IMR-90 (cell line): ENCODE measurements around the gene SLC51A. TPM values are rescaled to one million over a fixed set of nuclear protein-coding genes. Genes with fewer than 3 reads are reported as not detected.

Experiments used
- ATAC-seq: fragments of 200-7000 bp; cut with Tn5 transposase; 2 replicates; pipeline ENCODE4 v1.9.1; 2020; ENCODE audit warnings: low read depth, mild to moderate bottlenecking, moderate library complexity
- BruUV-seq: library from RNA; stranded (reverse); fragments of 400-500 nt; replicated peaks from 2 replicates; lab custom pipeline; 2021; lab: Mats Ljungman, UMichigan
- CTCF ChIA-PET: fragments of 300-600 bp; formaldehyde crosslinking; extraction: SDS; loops from one replicate; lab custom pipeline; 2021; ENCODE audit warnings: antibody characterized with exemption; lab: Yijun Ruan, JAX
- POLR2A ChIA-PET: fragments of 300-600 bp; sonication (Branson Sonifier 250); formaldehyde crosslinking; loops from one replicate; lab custom pipeline; 2022; ENCODE audit warnings: antibody characterized with exemption; ENCODE audit not compliant: unreplicated experiment; lab: Charles Lee
- DNase-seq: peaks from one replicate; pipeline ENCODE4 v3.0.0; 2013
- H2AFZ ChIP-seq: replicated peaks from 2 replicates; pipeline ENCODE3; 2013; ENCODE audit warnings: low read length, mild to moderate bottlenecking; ENCODE audit not compliant: poor library complexity
- H2AK5ac ChIP-seq: 2 replicates; pipeline ENCODE4 v1.6.1; 2013; ENCODE audit warnings: low read depth, low read length, inconsistent platforms
- H2AK9ac ChIP-seq: replicated peaks from 2 replicates; pipeline ENCODE3; 2013; ENCODE audit warnings: mild to moderate bottlenecking, low read depth, low read length, moderate library complexity; ENCODE audit not compliant: poor library complexity
- H2BK120ac ChIP-seq: 2 replicates; pipeline ENCODE4 v1.6.1; 2013; ENCODE audit warnings: low read depth, low read length, inconsistent platforms
- H2BK15ac ChIP-seq: 3 replicates; pipeline ENCODE4 v1.6.1; 2013; ENCODE audit warnings: low read depth, low read length, inconsistent platforms
- H2BK20ac ChIP-seq: 2 replicates; pipeline ENCODE4 v1.6.1; 2013; ENCODE audit warnings: low read depth, mild to moderate bottlenecking, inconsistent platforms, low read length, moderate library complexity
- H2BK5ac ChIP-seq: 2 replicates; pipeline ENCODE4 v1.6.1; 2013; ENCODE audit warnings: mild to moderate bottlenecking, low read depth, low read length, inconsistent platforms; ENCODE audit not compliant: poor library complexity, severe bottlenecking
- H3K14ac ChIP-seq: replicated peaks from 2 replicates; pipeline ENCODE4 v1.6.1; 2013; ENCODE audit warnings: low read depth, low read length, inconsistent platforms
- H3K18ac ChIP-seq: 2 replicates; pipeline ENCODE4 v1.6.1; 2013; ENCODE audit warnings: low read depth, low read length, control low read depth
- H3K23ac ChIP-seq: 2 replicates; pipeline ENCODE4 v1.6.1; 2013; ENCODE audit warnings: low read depth, low read length, inconsistent platforms
- H3K27ac ChIP-seq: 2 replicates; pipeline ENCODE4 v1.5.1; 2013; ENCODE audit warnings: mild to moderate bottlenecking, control low read depth, low read length; ENCODE audit not compliant: insufficient read depth
- H3K27me3 ChIP-seq: 2 replicates; pipeline ENCODE4 v1.6.1; 2013; ENCODE audit warnings: low read length; ENCODE audit not compliant: control insufficient read depth, insufficient read depth
- H3K36me3 ChIP-seq: 2 replicates; pipeline ENCODE4 v1.6.1; 2013; ENCODE audit warnings: low read length, mixed read lengths; ENCODE audit not compliant: control insufficient read depth, insufficient read depth
- H3K4ac ChIP-seq: 2 replicates; pipeline ENCODE4 v1.6.1; 2013; ENCODE audit warnings: low read depth, low read length, inconsistent platforms
- H3K4me1 ChIP-seq: 2 replicates; pipeline ENCODE4 v1.6.1; 2013; ENCODE audit warnings: low read length, mixed read lengths; ENCODE audit not compliant: control insufficient read depth, insufficient read depth
- H3K4me2 ChIP-seq: 2 replicates; pipeline ENCODE4 v1.6.1; 2013; ENCODE audit warnings: low read depth, mild to moderate bottlenecking, control low read depth, low read length, moderate library complexity
- H3K4me3 ChIP-seq: 2 replicates; pipeline ENCODE4 v1.5.1; 2013; ENCODE audit warnings: low read depth, mild to moderate bottlenecking, control low read depth, low read length, moderate library complexity; ENCODE audit not compliant: insufficient read depth
- H3K56ac ChIP-seq: 2 replicates; pipeline ENCODE4 v1.6.1; 2013; ENCODE audit warnings: low read length, inconsistent platforms; ENCODE audit not compliant: insufficient read depth; ENCODE audit errors: extremely low read depth
- H3K79me1 ChIP-seq, 2 experiments: 2 replicates each; pipeline ENCODE4 v1.6.1; 2013; ENCODE audit warnings: low read length in 2 of 2, inconsistent platforms in 1 of 2, low read depth in 1 of 2
- H3K9ac ChIP-seq: 2 replicates; pipeline ENCODE4 v1.6.1; 2013; ENCODE audit warnings: low read depth, low read length, control low read depth
- H3K9me1 ChIP-seq: 2 replicates; pipeline ENCODE4 v1.6.1; 2013; ENCODE audit warnings: low read length, inconsistent platforms; ENCODE audit not compliant: insufficient read depth
- H3K9me3 ChIP-seq: 2 replicates; pipeline ENCODE4 v1.6.1; 2013; ENCODE audit warnings: low read length; ENCODE audit not compliant: control insufficient read depth, insufficient read depth
- H4K20me1 ChIP-seq: 2 replicates; pipeline ENCODE4 v1.6.1; 2013; ENCODE audit warnings: low read length, inconsistent platforms; ENCODE audit not compliant: insufficient read depth
- H4K5ac ChIP-seq: 2 replicates; pipeline ENCODE4 v1.6.1; 2013; ENCODE audit warnings: mild to moderate bottlenecking, low read depth, low read length, control low read depth
- H4K8ac ChIP-seq, 2 experiments: 2 replicates each; pipeline ENCODE4 v1.6.1; 2013; ENCODE audit warnings: low read depth in 2 of 2, low read length in 2 of 2, control low read depth in 1 of 2, inconsistent platforms in 1 of 2
- H4K91ac ChIP-seq: 2 replicates; pipeline ENCODE4 v1.6.1; 2013; ENCODE audit warnings: low read depth, low read length, inconsistent platforms; ENCODE audit not compliant: insufficient read depth
- BHLHE40 ChIP-seq: fragments of 150-350 bp; IDR thresholded peaks from 2 replicates; pipeline ENCODE4 v1.6.1; 2016; ENCODE audit warnings: mild to moderate bottlenecking, low read depth, low read length
- CEBPB ChIP-seq: IDR thresholded peaks from 2 replicates; pipeline ENCODE4 v1.6.1; 2012; ENCODE audit warnings: low read depth, low read length, improper control_type of control experiment
- CHD1 ChIP-seq: IDR thresholded peaks from 2 replicates; pipeline ENCODE4 v1.6.1; 2012; ENCODE audit warnings: low read depth, low read length, improper control_type of control experiment
- CTCF ChIP-seq: conservative IDR thresholded peaks from 2 replicates; pipeline ENCODE4 v1.5.1; 2012; ENCODE audit warnings: mild to moderate bottlenecking, low read depth, low read length, improper control_type of control experiment
- ELK1 ChIP-seq: fragments of 150-350 bp; IDR thresholded peaks from 2 replicates; pipeline ENCODE4 v1.6.1; 2016; ENCODE audit warnings: low read depth, mild to moderate bottlenecking, low read length, moderate library complexity, borderline replicate concordance
- FOS ChIP-seq: fragments of 150-350 bp; IDR thresholded peaks from 2 replicates; pipeline ENCODE4 v1.6.1; 2016; ENCODE audit warnings: low read depth, low read length
- MAFK ChIP-seq: IDR thresholded peaks from 2 replicates; pipeline ENCODE4 v1.6.1; 2012; ENCODE audit warnings: low read depth, low read length, improper control_type of control experiment
- MAZ ChIP-seq: IDR thresholded peaks from 2 replicates; pipeline ENCODE4 v1.6.1; 2012; ENCODE audit warnings: low read depth, mild to moderate bottlenecking, low read length, improper control_type of control experiment, moderate library complexity, borderline replicate concordance
- MXI1 ChIP-seq: IDR thresholded peaks from 2 replicates; pipeline ENCODE4 v1.6.1; 2012; ENCODE audit warnings: low read depth, mild to moderate bottlenecking, low read length, moderate library complexity, borderline replicate concordance
- NFE2L2 ChIP-seq: fragments of 150-350 bp; IDR thresholded peaks from 2 replicates; pipeline ENCODE4 v1.6.1; 2016; ENCODE audit warnings: low read depth, mild to moderate bottlenecking, low read length
- POLR2A ChIP-seq: IDR thresholded peaks from 2 replicates; pipeline ENCODE4 v1.6.1; 2012; ENCODE audit warnings: mild to moderate bottlenecking, low read depth, low read length
- RAD21 ChIP-seq: IDR thresholded peaks from 2 replicates; pipeline ENCODE4 v1.6.1; 2012; ENCODE audit warnings: low read length, improper control_type of control experiment
- RCOR1 ChIP-seq: IDR thresholded peaks from 2 replicates; pipeline ENCODE4 v1.6.1; 2012; ENCODE audit warnings: mild to moderate bottlenecking, low read length, improper control_type of control experiment; ENCODE audit not compliant: insufficient replicate concordance
- RFX5 ChIP-seq: IDR thresholded peaks from 2 replicates; pipeline ENCODE4 v1.8.0; 2012; ENCODE audit warnings: low read depth, mild to moderate bottlenecking, low read length, moderate library complexity
- SMC3 ChIP-seq: fragments of 150-350 bp; IDR thresholded peaks from 2 replicates; pipeline ENCODE4 v1.6.1; 2016; ENCODE audit warnings: low read depth, mild to moderate bottlenecking, antibody characterized with exemption, low read length, moderate library complexity
- USF2 ChIP-seq: fragments of 150-350 bp; IDR thresholded peaks from 2 replicates; pipeline ENCODE4 v1.6.1; 2017; ENCODE audit warnings: mild to moderate bottlenecking, antibody characterized with exemption, low read length, low read depth
- WGBS, 2 experiments: methylation state at CpG; one replicate each; pipeline versions ENCODE4 v1.1.5 to v1.1.7; 2013; ENCODE audit warnings: missing lambda C conversion rate in 2 of 2; ENCODE audit not compliant: insufficient read length in 1 of 2; ENCODE audit errors: extremely low coverage in 2 of 2; 5-methylcytosine and 5-hydroxymethylcytosine counted together
- dilution Hi-C: fragments of 300-500 bp; cut with HindIII; formaldehyde crosslinking; loops from one replicate; pipeline ENCODE4 v1.14.3; 2018; ENCODE audit warnings: low sequenced_read_pairs; ENCODE audit not compliant: unreplicated experiment
- in situ Hi-C: fragments of 300-500 bp; cut with MboI; formaldehyde crosslinking; loops from 3 replicates; pipeline ENCODE4 v1.14.3; 2019; ENCODE audit warnings: low sequenced_read_pairs, inconsistent platforms, mixed read lengths
- intact Hi-C: fragments of 100-400 bp; cut with micrococcal nuclease; formaldehyde crosslinking; loops from 2 replicates; pipeline ENCODE4 v1.10.0; 2022
- polyA plus RNA-seq, 3 experiments: library from polyadenylated mRNA; depleted of rRNA; stranded (reverse); fragments of >200 nt; gene quantifications; 2 replicates each; pipeline ENCODE4 v1.2.3, GENCODE V29; 2012; ENCODE audit warnings: low replicate concordance in 1 of 3
- total RNA-seq: library from RNA; depleted of rRNA; stranded (reverse); fragments of >200 nt; gene quantifications from 2 replicates; pipeline ENCODE4 v1.2.3, GENCODE V29; 2012

SLC51A gene
- total and polyA plus RNA-seq, 2 of the 4 experiments (the other 2 are of a cell fraction): not detected

- POLR2A ChIA-PET: no interaction called here
- Histone ChIP-seq H2BK15ac (no peak overlapping the region), H3K56ac (no peak overlapping the region), H3K36me3 (peaks cover 15% of the 10 kb centered on the region), H2AK9ac (no peak overlapping the region), H3K14ac (no peak overlapping the region), H3K9me1 (peaks cover 11% of the 10 kb centered on the region; the same call in 1 of the 2 replicates), H4K8ac (no peak overlapping the region), H2AK5ac (no peak overlapping the region), H2BK20ac (no peak overlapping the region), H3K9me3 (no peaks in the 10 kb centered on the region), H3K4me3 (no peak overlapping the region), H4K20me1 (peaks cover 33% of the 10 kb centered on the region), H2BK120ac (no peak overlapping the region), H4K5ac (no peak overlapping the region), H3K9ac (no peak overlapping the region), H4K91ac (no peak overlapping the region), H3K79me1 (peaks cover 32 to 68% of the 10 kb centered on the region in 2 experiments), H3K4ac (no peak overlapping the region), H3K27ac (no peak overlapping the region), H2AFZ (no peak overlapping the region), H3K27me3 (no peaks in the 10 kb centered on the region), H2BK5ac (no peak overlapping the region), H3K4me1 (peaks cover 4% of the 10 kb centered on the region), H3K23ac (no peak overlapping the region), H3K4me2 (no peak overlapping the region), H3K18ac (no peak overlapping the region)
- CTCF ChIA-PET: no interaction called here
- WGBS, 2 experiments: no CpG with 5 or more reads among the region's 5 CpGs
- TF ChIP-seq ELK1: no peak
- TF ChIP-seq CHD1: no peak
- TF ChIP-seq RFX5: no peak
- TF ChIP-seq CEBPB: no peak
- TF ChIP-seq RAD21: no peak
- TF ChIP-seq MXI1: no peak
- TF ChIP-seq RCOR1: no peak
- TF ChIP-seq BHLHE40: no peak
- TF ChIP-seq MAZ: no peak
- no peak for TF ChIP-seq NFE2L2
- TF ChIP-seq CTCF: no peak
- TF ChIP-seq USF2: no peak
- no peak for TF ChIP-seq POLR2A
- no peak for TF ChIP-seq MAFK
- TF ChIP-seq SMC3: no peak
- no peak for TF ChIP-seq FOS
- dilution Hi-C loops (no loop called here), intact Hi-C loops (no loop called here), in situ Hi-C loops (no loop called here)
- ATAC-seq: no peak
- no TSS peak for BruUV-seq
- DNase-seq: no peak
Observed at GRCh38 chr3:196275126-196275525, 58.8 kb downstream of the SLC51A start.
